Subcutaneous abdominal adipose tissue (tissue), 5 donors: Measurements from ENCODE around the gene COQ4.

ENCODE experiments used
- H3K27ac ChIP-seq: one replicate; pipeline ENCODE4 v1.7.0; 2013; ENCODE audit warnings: low read depth, mild to moderate bottlenecking, inconsistent platforms, low read length, moderate library complexity
- H3K27me3 ChIP-seq, 5 donors: one replicate each; pipeline ENCODE4 v1.7.0; 2013; ENCODE audit warnings: low read length in 5 of 5, inconsistent platforms in 1 of 5; ENCODE audit not compliant: control insufficient read depth in 5 of 5, insufficient read depth in 4 of 5
- H3K36me3 ChIP-seq, 5 donors: one replicate each; pipeline ENCODE4 v1.7.0; 2013; ENCODE audit warnings: low read length in 5 of 5; ENCODE audit not compliant: control insufficient read depth in 5 of 5, insufficient read depth in 5 of 5
- H3K4me1 ChIP-seq, 5 donors: one replicate each; pipeline ENCODE4 v1.7.0; 2013; ENCODE audit warnings: low read length in 5 of 5, mild to moderate bottlenecking in 3 of 5, moderate library complexity in 1 of 5; ENCODE audit not compliant: control insufficient read depth in 5 of 5, insufficient read depth in 5 of 5
- H3K4me3 ChIP-seq, 5 donors: one replicate each; pipeline ENCODE4 v1.7.0; 2013; ENCODE audit warnings: low read length in 5 of 5, low read depth in 1 of 5
- H3K9ac ChIP-seq, 5 donors: one replicate each; pipeline ENCODE4 v1.7.0; 2013; ENCODE audit warnings: low read length in 5 of 5, mild to moderate bottlenecking in 4 of 5, moderate library complexity in 3 of 5
- H3K9me3 ChIP-seq, 5 donors: one replicate each; pipeline ENCODE4 v1.7.0; 2013; ENCODE audit warnings: low read length in 5 of 5; ENCODE audit not compliant: control insufficient read depth in 5 of 5
- donor health status: healthy.
- donor health status: healthy.
- donor health status: healthy.
- donor health status: healthy.
- donor health status: healthy.

COQ4 gene

DNA sequence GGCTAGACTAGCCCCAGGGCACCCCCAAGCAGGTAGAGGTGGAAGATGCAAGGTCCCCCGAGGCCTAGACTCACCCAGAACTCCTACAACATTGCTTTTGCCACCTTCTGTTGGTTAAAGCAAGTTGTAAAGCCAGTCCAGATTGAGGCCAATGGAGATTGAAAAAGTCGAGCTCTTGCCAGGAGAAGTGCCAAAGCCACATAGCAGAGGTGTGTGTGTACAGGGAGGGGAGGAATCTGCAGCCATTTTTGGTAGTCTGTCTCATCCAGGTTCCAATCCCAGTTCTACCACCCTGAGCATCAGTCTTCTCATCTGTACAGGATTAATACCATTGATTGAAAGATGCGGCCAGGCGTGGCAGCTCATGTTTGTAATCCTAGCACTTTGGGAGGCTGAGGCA lies 36.2 kb downstream of the COQ4 start:
- Histone ChIP-seq H3K9ac (no peak overlapping the region), H3K4me3 (no peak overlapping the region), H3K9me3 (no peaks in the 10 kb centered on the region), H3K27me3 (no peaks in the 10 kb centered on the region), H3K4me1 (peaks cover 6 to 15% (median 11%) of the 10 kb centered on the region in 5 donors), H3K36me3 (peaks cover 0 to 40% (median 22%) of the 10 kb centered on the region in 5 donors), H3K27ac (no peak overlapping the region)

DNA sequence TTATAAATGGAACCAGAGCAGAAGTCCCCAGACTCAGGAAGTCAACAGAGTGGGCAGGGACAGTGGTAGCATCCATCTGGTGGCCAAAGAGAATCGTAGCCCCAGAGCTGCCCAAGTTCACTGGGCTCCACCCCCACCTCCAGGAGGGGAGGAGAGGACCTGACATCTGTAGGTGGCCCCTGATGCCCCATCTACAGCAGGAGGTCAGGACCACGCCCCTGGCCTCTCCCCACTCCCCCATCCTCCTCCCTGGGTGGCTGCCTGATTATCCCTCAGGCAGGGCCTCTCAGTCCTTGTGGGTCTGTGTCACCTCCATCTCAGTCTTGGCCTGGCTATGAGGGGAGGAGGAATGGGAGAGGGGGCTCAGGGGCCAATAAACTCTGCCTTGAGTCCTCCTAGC lies 38.2 kb downstream of the COQ4 start:
- peaks cover 10 to 28% (median 22%) of the 10 kb centered on the region in 5 donors for H3K4me1 ChIP-seq

DNA sequence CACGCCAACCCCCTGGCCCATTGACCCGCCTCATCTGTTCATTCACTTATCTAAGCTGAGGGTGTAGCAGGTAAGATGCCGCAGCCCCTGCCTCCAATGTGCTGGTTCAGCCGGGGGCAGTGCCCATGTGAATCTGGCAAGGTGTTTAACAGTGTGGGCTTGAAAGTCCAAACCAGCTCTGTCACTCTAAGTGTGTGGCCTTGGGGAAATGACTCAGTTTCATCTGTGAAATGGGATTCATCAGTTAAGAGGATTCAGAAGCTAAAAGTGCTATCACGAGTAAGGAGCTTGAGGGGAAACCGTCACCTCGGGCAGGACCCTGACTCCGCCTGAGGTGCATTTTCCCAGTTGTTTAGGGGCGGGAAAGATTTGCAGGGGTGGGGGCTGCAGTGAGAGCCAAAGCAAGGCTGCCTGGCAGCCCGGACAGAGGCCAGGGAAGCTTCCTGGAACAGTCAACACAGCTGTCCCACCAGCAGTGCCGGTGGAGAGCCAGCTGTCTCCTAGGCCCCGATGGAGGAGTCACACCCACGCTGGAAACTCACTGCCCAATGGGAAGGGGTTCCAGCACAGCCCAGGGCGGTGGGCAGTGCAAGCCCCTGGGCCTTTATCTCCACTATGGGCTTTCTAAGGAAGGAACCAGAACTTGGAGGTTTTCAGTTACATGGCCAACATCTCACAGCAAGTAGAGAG lies 38.8 kb downstream of the COQ4 start:
- no peaks in the 10 kb centered on the region for H3K9me3 ChIP-seq
- peak overlapping the region in 4 of 5 donors; percentile 71 to 81 (median 74) for H3K4me3 ChIP-seq
- peaks cover 10 to 28% (median 22%) of the 10 kb centered on the region in 5 donors for H3K4me1 ChIP-seq
- peak overlapping the region in 4 of 5 donors; percentile 31 to 76 (median 45) for H3K9ac ChIP-seq
- H3K27me3 ChIP-seq: peaks cover 0 to 8% (median 5%) of the 10 kb centered on the region in 5 donors
- H3K27ac ChIP-seq: peak overlapping the region; percentile 46
- H3K36me3 ChIP-seq: peaks cover 0 to 20% (median 5%) of the 10 kb centered on the region in 5 donors

More for the DNA sequence above, 38.2 kb downstream of the COQ4 start:
- no peak overlapping the region for H3K9ac ChIP-seq
- H3K27ac ChIP-seq: no peak overlapping the region
- H3K36me3 ChIP-seq: peaks cover 0 to 26% (median 10%) of the 10 kb centered on the region in 5 donors
- peaks cover 0 to 8% (median 5%) of the 10 kb centered on the region in 5 donors for H3K27me3 ChIP-seq
- H3K4me3 ChIP-seq: no peak overlapping the region
- no peaks in the 10 kb centered on the region for H3K9me3 ChIP-seq

DNA sequence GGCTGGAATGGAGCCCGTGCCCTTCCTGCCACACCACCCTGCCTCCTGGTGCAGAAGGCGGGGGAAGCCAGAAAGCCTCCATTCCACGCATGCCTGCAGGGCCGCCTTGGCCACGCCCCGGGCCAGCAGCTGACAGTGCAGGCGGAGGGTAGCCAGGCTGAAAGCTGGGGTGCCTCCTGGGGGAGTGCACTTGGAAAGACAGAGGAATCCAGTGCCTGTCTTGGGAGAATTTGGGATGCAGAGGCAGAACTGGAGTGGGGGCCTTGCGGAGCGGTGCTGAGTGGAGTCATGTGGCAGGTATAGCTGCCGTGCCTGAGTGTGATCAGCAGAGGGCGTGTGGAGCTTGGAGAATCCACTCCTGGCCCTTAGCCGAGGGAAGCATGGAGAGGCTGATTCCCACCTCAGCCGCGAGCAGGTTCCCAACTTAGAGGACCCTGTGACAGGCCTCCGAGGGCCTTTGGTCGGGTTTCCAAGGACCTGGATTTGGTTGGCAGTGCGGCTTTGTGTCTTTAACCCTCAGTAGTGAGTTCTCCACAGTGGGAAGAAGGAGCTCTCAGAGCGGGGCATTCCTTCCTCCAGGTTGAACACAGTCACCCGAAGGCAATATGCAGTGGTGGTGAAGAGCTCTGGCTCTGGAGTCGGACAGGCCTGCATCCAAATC lies 39.5 kb downstream of the COQ4 start:
- H3K4me3 ChIP-seq: peak overlapping the region; percentile 71 to 81 (median 74)
- H3K9me3 ChIP-seq: no peaks in the 10 kb centered on the region
- H3K9ac ChIP-seq: peak overlapping the region; percentile 31 to 84 (median 47)
- H3K27me3 ChIP-seq: peaks cover 0 to 8% (median 5%) of the 10 kb centered on the region in 5 donors
- H3K4me1 ChIP-seq: peaks cover 10 to 28% (median 22%) of the 10 kb centered on the region in 5 donors
- H3K27ac ChIP-seq: peak overlapping the region; percentile 46
- H3K36me3 ChIP-seq: peaks cover 0 to 19% (median 5%) of the 10 kb centered on the region in 5 donors

DNA sequence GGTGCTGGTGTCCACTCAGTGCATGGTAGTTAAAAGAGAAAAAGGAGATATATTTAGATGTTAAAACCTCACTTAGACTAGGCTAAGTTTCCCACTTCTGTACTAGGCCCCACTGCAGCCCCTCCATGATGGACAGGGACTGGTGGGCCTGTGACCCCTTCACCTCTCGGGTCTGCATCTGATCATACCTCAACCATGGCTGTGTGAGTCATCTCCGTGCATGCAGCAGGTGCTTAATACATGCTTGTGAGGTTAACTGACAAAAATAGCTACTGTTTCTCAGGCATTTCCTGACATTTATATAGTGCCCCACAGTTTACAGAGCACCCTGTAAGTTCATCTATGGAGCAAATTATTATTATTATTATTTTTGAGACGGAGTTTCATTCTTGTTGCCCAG lies 40.1 kb downstream of the COQ4 start:
- Histone ChIP-seq H3K27ac (no peak overlapping the region), H3K36me3 (peaks cover 0 to 13% (median 0%) of the 10 kb centered on the region in 5 donors), H3K9ac (peak overlapping the region in 1 of 5 donors; percentile 47), H3K4me3 (no peak overlapping the region), H3K4me1 (peaks cover 10 to 28% (median 22%) of the 10 kb centered on the region in 5 donors), H3K27me3 (peaks cover 0 to 8% (median 5%) of the 10 kb centered on the region in 5 donors), H3K9me3 (no peaks in the 10 kb centered on the region)

DNA sequence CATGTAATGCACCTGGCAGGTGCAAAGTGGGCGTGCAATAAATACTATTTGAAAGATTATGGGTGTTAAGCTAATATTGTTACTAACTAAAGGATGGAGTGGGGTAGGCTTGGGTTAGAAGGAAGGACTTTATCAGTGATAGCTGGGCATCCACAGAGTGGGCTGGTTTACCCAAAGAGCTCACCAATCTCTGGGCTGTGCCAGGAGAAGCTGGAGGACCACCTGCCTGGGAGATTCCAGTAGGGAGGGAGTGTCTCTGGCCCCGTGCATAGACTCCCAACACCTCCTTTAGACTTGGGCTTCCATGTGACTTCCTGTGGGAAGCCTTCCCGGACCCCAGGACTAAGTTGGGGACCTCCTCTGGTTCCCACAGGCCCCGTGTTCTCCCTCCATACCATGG lies 42.9 kb downstream of the COQ4 start:
- H3K9ac ChIP-seq: peak overlapping the region in 3 of 5 donors; percentile 8 to 79 (median 76)
- H3K36me3 ChIP-seq: peaks cover 0 to 2% (median 0%) of the 10 kb centered on the region in 5 donors
- peak overlapping the region in 2 of 5 donors; percentile 58 to 65 for H3K4me3 ChIP-seq
- H3K27ac ChIP-seq: no peak overlapping the region
- peaks cover 10 to 32% (median 27%) of the 10 kb centered on the region in 5 donors for H3K4me1 ChIP-seq
- no peaks in the 10 kb centered on the region for H3K9me3 ChIP-seq
- peaks cover 0 to 8% (median 5%) of the 10 kb centered on the region in 5 donors for H3K27me3 ChIP-seq

DNA sequence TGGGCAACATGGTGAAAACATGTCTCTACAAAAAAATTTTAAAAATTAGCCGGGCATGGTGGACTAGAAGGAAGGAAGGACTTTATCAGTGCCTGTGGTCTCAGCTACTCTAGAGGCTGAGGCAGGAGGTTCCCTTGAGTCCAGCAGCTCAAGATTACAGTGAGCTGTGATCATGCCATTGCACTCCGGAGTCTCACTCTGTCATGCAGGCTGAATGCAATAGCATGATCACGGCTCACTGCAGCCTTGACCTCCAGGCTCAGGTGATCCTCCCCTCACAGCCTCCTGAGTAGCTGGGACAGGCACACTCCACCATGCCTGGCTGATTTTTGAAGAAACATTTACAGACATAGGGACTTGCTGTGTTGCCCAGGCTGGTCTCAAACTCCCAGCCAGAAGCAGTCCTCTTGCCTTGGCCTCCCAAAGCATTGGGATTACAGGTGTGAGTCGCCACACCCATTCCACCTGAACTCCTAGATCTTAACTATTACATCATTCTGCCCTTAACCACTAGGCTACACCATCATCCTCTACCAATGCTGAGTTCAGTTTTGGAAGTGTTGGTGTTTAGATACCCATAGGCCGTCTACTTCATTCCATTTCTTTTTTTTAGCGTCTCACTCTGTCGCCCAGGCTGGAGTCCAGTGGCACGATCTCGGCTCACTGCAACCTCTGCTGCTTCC lies 46.5 kb downstream of the COQ4 start:
- peaks cover 0 to 10% (median 6%) of the 10 kb centered on the region in 5 donors for H3K36me3 ChIP-seq
- H3K4me3 ChIP-seq: no peak overlapping the region
- H3K27ac ChIP-seq: no peak overlapping the region
- H3K9ac ChIP-seq: peak overlapping the region in 1 of 5 donors; percentile 11
- peaks cover 0 to 8% (median 5%) of the 10 kb centered on the region in 5 donors for H3K27me3 ChIP-seq
- no peaks in the 10 kb centered on the region for H3K9me3 ChIP-seq
- H3K4me1 ChIP-seq: peaks cover 6 to 37% (median 29%) of the 10 kb centered on the region in 5 donors

DNA sequence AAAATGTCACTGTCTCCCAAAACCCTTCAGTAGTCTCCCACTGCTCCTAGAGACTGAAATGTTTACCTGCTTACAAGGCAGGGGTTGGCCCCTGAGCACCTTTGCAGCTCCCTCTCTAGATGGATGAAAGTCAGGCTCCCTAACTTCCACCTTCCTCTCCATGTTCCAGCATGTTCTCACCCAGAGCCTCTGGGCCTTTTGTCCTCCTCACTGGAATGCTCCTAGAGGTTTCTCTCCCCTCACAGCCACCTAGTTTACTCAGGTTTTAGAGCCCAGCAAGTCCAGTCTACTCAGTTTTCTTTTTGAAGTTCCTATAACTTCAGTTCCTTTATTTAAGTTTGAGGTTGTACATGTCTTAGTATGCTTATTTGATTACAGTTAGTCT lies 47.7 kb downstream of the COQ4 start:
- Histone ChIP-seq H3K27ac (peak overlapping the region; percentile 90), H3K36me3 (peaks cover 0 to 20% (median 6%) of the 10 kb centered on the region in 5 donors), H3K4me1 (peaks cover 6 to 28% (median 20%) of the 10 kb centered on the region in 5 donors), H3K4me3 (peak overlapping the region; percentile 79 to 99 (median 97)), H3K27me3 (peaks cover 0 to 5% (median 4%) of the 10 kb centered on the region in 5 donors), H3K9ac (peak overlapping the region; percentile 65 to 99 (median 95)), H3K9me3 (no peaks in the 10 kb centered on the region)

DNA sequence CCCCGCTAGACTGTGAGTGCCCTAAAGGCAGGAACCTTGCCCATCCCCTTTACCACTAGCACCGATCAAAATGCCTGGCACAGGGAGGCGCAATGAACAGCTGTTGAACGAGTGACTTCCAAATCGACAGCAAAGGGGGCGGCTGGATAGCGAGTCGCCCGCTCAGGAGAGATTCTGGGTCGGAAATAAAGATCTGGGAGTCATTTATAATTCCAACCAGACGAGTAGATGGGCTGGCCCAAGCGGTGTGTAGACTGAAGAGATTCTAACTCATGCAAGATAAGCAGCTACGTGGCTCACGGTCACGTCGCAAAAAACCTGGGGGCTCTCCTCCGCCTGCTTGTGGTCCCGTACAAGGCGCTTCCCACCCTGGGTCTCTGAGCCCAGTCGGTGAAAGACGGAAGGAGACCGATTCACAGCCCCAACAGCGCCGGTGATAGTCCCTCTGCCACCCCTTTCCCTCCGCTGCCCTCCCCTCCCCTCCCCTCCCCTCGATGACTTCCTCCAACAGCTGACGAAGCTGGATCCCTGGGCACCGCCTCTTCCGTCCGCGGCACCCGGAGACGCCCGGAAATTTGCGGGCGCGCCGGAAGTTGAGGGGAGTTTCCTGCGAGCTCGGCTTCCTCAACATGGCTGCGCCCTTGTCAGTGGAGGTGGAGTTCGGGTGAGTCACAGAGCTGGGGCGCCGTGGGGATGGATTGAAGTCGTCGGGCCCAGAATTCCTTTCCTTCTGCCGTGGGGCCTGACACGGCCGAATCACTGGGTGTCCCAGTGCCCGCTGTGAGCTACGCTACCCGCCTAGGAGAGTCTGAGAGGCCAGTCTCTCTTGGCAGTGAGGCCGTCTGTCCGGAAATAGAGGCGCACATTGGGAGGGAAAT lies 48.4 kb downstream of the COQ4 start, which contains the start of gene URM1:
Gene URM1, plus strand, starts transcription at position 623 of the 878 bp plus-strand sequence. Its CDS starts 7 bp downstream, at position 630.
- Histone ChIP-seq H3K4me3 (peak within 1 kb of the TSS; percentile 79 to 99 (median 97)), H3K27me3 (no peaks in the 10 kb centered on the region), H3K9ac (peak within 1 kb of the TSS; percentile 65 to 99 (median 97)), H3K9me3 (no peaks in the 10 kb centered on the region), H3K27ac (peak within 1 kb of the TSS; percentile 90), H3K36me3 (peaks cover 0 to 25% (median 6%) of the 10 kb centered on the region in 5 donors), H3K4me1 (peaks cover 2 to 25% (median 19%) of the 10 kb centered on the region in 5 donors)
